SKM-1 (cell line): ENCODE data around the gene GALNT2.

ENCODE experiments used
- DNase-seq: peaks from one replicate; lab custom pipeline; 2025; ENCODE audit not compliant: unreplicated experiment; lab: John Stamatoyannopoulos, UW

Gene GALNT2

GRCh38 chr1:230226007-230226800, 159.2 kb downstream of the GALNT2 start:
- DNase-seq, result no peak

GRCh38 chr1:230226814-230227213, 159.8 kb downstream of the GALNT2 start:
- no peak for DNase-seq

DNA sequence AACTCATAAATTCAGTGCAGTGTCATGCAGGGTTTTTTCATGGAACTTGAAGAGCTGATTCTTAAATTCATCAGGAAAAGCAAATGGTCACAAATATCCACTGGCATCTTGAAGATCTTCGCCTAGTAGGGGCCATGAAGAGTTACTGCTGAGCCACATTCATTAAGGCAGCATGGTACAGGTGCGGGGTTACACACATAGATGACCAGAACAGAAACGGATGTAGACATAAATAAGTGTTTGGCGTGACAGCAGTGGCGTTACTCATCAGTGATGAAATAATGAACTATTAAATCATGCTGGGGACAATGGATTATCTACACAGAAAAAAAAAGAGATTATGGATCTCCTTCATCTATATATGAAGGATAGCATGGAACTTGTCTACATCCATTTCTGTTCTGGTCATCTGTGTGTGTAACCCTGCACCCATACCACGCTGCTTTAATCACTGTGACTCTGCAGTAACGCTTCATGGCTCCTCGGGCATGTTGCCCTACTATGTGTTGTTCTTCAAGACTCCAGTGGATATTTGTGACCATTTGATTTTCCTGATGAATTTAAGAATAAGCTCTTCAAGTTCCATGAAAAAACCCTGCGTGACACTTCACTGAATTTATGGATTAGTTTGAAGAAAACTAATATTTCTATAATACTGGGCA, 161.3 kb downstream of the GALNT2 start:
- no peak for DNase-seq

DNA sequence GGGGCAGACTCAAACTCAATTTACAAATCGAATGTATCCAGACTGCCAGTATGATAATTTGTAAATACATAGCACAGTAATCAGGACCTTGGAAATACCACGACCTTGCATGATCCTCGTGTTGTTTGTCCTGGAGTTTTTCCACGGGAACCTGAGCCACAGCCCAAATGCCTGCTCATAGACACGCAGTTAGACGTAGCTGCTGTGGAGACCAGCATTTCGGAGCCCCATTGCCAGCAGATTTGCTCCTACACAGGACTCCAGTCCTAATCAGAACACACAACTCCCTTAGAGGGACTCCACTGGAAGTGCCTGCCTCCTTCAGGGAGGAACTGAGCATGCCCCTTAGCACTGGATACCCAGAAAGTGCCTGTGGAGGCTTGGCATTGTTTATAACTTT, 163.2 kb downstream of the GALNT2 start:
- no peak for DNase-seq

GRCh38 chr1:230230948-230231773, 164.1 kb downstream of the GALNT2 start:
- DNase-seq, result no peak

GRCh38 chr1:230231774-230232145, 164.7 kb downstream of the GALNT2 start:
- DNase-seq, result no peak

- no peak for DNase-seq
Measured at GRCh38 chr1:230232371-230232771, 165.3 kb downstream of the GALNT2 start.

DNA sequence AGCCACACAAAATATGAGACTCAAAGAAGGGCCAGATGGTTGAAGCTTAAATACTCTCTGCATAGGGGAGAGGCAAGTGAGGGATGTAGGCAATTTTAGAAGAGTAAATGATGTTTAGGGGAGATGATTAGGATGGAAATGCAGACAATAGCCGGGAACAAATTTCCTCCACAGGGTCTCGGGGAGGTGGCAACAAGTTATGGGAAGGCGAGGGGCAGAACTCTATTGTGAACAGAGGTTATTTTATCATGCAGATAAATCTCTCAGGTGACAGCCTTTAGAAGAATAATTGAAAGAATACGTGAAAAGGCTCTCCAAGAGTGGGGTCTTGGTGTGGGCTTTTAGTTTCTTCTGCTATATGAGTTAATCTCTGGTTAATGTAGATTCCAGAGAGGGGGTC, 166.7 kb downstream of the GALNT2 start:
- DNase-seq, result no peak

DNA sequence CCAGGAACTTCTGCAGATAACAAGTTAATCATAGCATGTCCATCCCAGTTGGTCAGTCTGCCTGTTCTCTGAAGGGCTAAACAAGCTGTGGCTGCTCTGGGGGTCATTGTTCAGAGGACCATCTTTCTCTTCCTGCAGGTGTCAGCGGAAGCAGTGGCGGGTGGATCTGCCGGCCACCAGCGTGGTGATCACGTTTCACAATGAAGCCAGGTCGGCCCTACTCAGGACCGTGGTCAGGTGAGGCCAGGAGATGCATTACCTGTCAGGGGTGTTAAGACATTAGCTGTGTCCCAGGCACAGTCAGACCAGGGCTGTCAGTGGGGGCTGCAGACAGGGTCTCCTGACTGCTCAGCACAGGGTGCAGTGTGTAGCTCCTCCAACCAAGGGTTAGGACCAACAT, 168.8 kb downstream of the GALNT2 start:
- no peak for DNase-seq

GRCh38 chr1:230236301-230237008, 169.4 kb downstream of the GALNT2 start:
- no peak for DNase-seq

DNA sequence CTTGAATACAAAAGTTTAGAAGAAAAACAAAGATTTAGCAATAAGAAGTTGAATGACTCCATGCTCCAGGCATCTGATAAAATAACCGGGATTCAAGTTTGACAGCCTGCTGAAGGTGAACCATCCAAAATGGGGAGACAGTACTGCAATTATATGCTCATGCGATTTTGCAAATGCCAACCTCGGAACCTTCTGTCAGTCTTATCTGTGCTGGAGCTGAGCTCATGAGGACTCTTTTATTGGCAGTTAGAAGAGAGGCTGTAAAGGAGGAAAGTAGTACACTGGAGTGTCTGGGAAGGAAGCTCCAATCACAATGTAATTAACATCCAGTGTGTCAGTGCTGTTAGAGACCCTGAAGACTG, 170.0 kb downstream of the GALNT2 start:
- no peak for DNase-seq

DNA sequence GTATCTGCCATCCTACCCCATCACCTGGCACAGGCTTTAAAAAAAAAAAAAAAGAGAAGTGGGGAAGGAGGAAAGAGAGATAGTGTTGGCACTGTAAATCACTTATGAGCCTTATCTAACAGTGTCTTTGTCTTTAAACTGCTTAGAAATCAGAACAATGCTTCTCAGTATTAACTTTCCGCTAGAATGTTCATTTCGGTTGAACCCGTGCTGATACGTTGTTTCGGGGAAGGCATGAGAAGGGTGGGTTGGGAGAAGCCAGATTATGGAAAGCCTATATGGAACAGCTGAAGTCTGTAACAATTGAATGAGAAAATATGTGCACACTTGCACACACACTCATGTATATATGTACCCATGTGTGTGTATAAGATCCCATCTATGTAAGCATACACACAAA, 170.8 kb downstream of the GALNT2 start:
- no peak for DNase-seq

GRCh38 chr1:230240446-230241086, 173.5 kb downstream of the GALNT2 start:
- DNase-seq, result no peak

DNA sequence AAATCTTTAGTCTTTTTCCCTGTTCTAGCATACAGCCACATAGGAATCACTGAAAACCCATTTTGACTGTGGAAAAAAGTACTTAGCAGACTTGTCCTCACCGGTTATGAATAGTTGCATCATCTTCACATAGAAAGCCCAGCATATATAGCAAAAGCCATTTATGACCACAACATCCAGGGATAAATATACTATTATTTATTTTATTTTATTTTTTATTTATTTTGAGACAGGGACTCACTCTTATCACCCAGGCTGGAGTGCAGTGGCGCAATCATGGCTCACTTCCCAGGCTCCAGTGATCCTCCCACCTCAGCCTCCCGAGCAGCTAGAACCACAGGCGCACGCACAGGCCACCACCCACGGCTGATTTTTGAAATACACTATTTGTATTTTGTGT, 175.3 kb downstream of the GALNT2 start:
- no peak for DNase-seq

GRCh38 chr1:230243146-230243545, 176.1 kb downstream of the GALNT2 start:
- DNase-seq, result no peak

DNA sequence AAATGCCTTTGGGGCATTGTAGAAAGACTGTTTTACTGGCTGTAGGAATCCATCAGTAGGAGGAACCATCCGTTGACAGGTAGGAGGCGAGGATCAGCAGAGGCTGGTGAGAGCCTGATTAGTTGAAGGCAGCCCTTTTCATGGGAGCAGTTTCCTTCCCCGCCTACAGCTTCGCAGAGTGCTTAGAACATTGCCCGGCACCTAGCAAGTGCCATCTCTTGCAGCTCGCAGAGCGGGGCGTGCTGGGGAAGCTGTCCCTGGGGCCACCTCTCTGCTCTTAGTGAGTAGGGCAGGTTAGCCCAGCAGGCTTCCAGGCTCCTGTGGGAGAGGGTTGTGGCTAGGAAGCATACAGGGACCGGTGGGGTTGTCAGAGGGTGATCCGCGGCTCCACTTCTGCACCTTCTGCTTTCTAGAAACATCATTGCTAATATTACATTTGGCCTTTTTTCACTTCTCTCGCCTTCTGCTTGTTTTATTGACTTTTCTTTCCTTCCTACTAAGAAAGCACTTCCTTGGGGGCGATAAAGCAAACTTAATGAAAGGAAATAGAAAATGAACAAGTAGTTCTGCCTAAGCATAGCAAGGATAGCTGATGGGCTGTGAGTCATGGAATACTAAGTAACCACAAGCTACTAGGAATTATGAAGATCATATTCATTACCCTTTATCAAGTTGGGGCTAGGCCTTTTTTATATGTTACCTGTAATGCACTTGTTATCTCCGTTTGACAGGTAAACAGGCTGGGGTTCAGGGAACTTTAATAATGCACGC, 176.7 kb downstream of the GALNT2 start:
- DNase-seq, result no peak

DNA sequence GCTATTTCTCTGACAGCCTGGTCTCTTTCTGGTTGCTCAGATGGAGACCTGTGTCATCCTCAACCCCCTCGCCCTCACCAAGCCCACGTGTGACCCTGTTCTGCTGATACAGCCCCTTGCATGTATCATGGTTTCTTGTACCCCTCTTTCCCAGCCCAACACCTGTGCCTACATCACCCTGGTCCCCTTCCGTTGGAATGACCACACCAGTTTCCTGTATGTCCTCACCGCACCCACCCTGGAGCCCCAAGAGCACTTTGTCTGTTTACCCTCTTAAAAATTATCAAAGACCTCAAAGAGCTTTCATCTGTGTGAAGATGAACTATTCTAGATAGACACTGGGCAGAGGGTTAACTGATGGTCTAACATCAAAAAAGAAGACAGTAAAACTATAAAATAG, 179.5 kb downstream of the GALNT2 start:
- DNase-seq, result no peak

GRCh38 chr1:230248016-230248888, 181.2 kb downstream of the GALNT2 start:
- no peak for DNase-seq

GRCh38 chr1:230248889-230249270, 181.8 kb downstream of the GALNT2 start:
- DNase-seq, result no peak
